MM.1S (cell line): ENCODE data around the gene LCN12.
A peak's percentile ranks its signal among the peaks of the same experiment; 100 is the strongest.

Source experiments
- DNase-seq: peaks from one replicate; pipeline ENCODE4 v3.0.0-alpha.2; 2015
- H2AFZ ChIP-seq: fragments of 300-600 bp; sonication (generic); 2 replicates; pipeline ENCODE4 v1.6.0; 2016; ENCODE audit warnings: antibody characterized with exemption, low read length
- H3F3A ChIP-seq: fragments of 300-600 bp; sonication (generic); 2 replicates; pipeline ENCODE4 v1.6.1; 2016; ENCODE audit warnings: mild to moderate bottlenecking, antibody characterized with exemption, low read length, moderate library complexity, mixed read lengths; ENCODE audit not compliant: insufficient read depth
- H3K27ac ChIP-seq: fragments of 300-600 bp; sonication (generic); 2 replicates; pipeline ENCODE4 v1.5.1; 2016; ENCODE audit warnings: mild to moderate bottlenecking, low read length
- H3K27me3 ChIP-seq: fragments of 300-600 bp; sonication (generic); replicated peaks from 2 replicates; pipeline ENCODE4 v1.6.0; 2016; ENCODE audit warnings: low read length; ENCODE audit not compliant: insufficient read depth
- H3K36me3 ChIP-seq: fragments of 300-600 bp; sonication (generic); replicated peaks from 2 replicates; pipeline ENCODE4 v1.6.1; 2016; ENCODE audit warnings: mild to moderate bottlenecking, low read length, mixed read lengths; ENCODE audit not compliant: insufficient read depth
- H3K4me1 ChIP-seq: fragments of 300-600 bp; sonication (generic); 2 replicates; pipeline ENCODE4 v1.6.1; 2016; ENCODE audit warnings: low read length, mixed read lengths
- H3K4me2 ChIP-seq: fragments of 300-600 bp; sonication (generic); 2 replicates; pipeline ENCODE4 v1.6.0; 2016; ENCODE audit warnings: low read depth, low read length
- H3K4me3 ChIP-seq: fragments of 300-600 bp; sonication (generic); 2 replicates; pipeline ENCODE4 v1.5.1; 2016; ENCODE audit warnings: low read length, mixed read lengths
- H3K79me2 ChIP-seq: fragments of 300-600 bp; sonication (generic); 2 replicates; pipeline ENCODE4 v1.6.1; 2016; ENCODE audit warnings: mixed run types, low read length, mixed read lengths
- H3K9ac ChIP-seq: fragments of 300-600 bp; sonication (generic); 2 replicates; pipeline ENCODE4 v1.6.1; 2016; ENCODE audit warnings: low read length, mixed read lengths
- H3K9me2 ChIP-seq: fragments of 300-600 bp; sonication (generic); replicated peaks from 2 replicates; pipeline ENCODE4 v1.6.1; 2016; ENCODE audit warnings: mild to moderate bottlenecking, low read length, mixed read lengths; ENCODE audit not compliant: insufficient read depth
- H3K9me3 ChIP-seq: fragments of 300-600 bp; sonication (generic); replicated peaks from 2 replicates; pipeline ENCODE4 v1.6.1; 2016; ENCODE audit warnings: mild to moderate bottlenecking, low read length, mixed read lengths; ENCODE audit not compliant: insufficient read depth
- H4K20me1 ChIP-seq: fragments of 300-600 bp; sonication (generic); 2 replicates; pipeline ENCODE4 v1.6.1; 2016; ENCODE audit warnings: mild to moderate bottlenecking, low read length, moderate library complexity, mixed read lengths; ENCODE audit not compliant: insufficient read depth
- CTCF ChIP-seq: fragments of 300-600 bp; sonication (generic); IDR thresholded peaks from 2 replicates; pipeline ENCODE4 v1.5.1; 2016; ENCODE audit warnings: antibody characterized with exemption, low read length, mixed read lengths
- EZH2 ChIP-seq: fragments of 300-600 bp; sonication (generic); optimal IDR thresholded peaks from 2 replicates; pipeline ENCODE3; 2017; ENCODE audit warnings: low read depth, mild to moderate bottlenecking, antibody characterized with exemption, low read length, mixed read lengths
- EZH2phosphoT487 ChIP-seq: fragments of 300-600 bp; sonication (generic); IDR thresholded peaks from 2 replicates; pipeline ENCODE4 v1.6.1; 2018; ENCODE audit warnings: antibody characterized with exemption, low read length

Gene LCN12

GRCh38 chr9:136964833-136965422 is 12.9 kb downstream of the LCN12 start:
- no peaks in the 10 kb centered on the region for H3K9me3 ChIP-seq
- no peaks in the 10 kb centered on the region for H3K79me2 ChIP-seq
- TF ChIP-seq EZH2phosphoT487 = no peak
- TF ChIP-seq EZH2 = no peak
- TF ChIP-seq CTCF = no peak
- no peak overlapping the region for H3K4me3 ChIP-seq
- H3K4me1 ChIP-seq = no peaks in the 10 kb centered on the region
- peaks cover 68% of the 10 kb centered on the region for H3K27me3 ChIP-seq
- H2AFZ ChIP-seq = no peak overlapping the region
- H3F3A ChIP-seq = no peaks in the 10 kb centered on the region
- H3K9me2 ChIP-seq = no peaks in the 10 kb centered on the region
- peak overlapping the region; percentile 14; the same call in 1 of the 2 replicates for H3K4me2 ChIP-seq
- no peak for DNase-seq
- no peaks in the 10 kb centered on the region for H4K20me1 ChIP-seq
- no peak overlapping the region for H3K27ac ChIP-seq
- H3K36me3 ChIP-seq = no peaks in the 10 kb centered on the region
- no peak overlapping the region for H3K9ac ChIP-seq

- Histone ChIP-seq H3F3A (no peaks in the 10 kb centered on the region), H4K20me1 (no peaks in the 10 kb centered on the region), H3K36me3 (no peaks in the 10 kb centered on the region), H3K4me3 (no peak overlapping the region), H3K4me2 (no peak overlapping the region), H3K27ac (no peak overlapping the region), H3K4me1 (no peaks in the 10 kb centered on the region), H3K27me3 (peaks cover 72% of the 10 kb centered on the region), H3K79me2 (no peaks in the 10 kb centered on the region), H3K9me2 (no peaks in the 10 kb centered on the region), H2AFZ (no peak overlapping the region), H3K9me3 (no peaks in the 10 kb centered on the region), H3K9ac (no peak overlapping the region)
- no peak for TF ChIP-seq EZH2phosphoT487
- no peak for TF ChIP-seq CTCF
- no peak for TF ChIP-seq EZH2
- peak; percentile 21 for DNase-seq
Observed at GRCh38 chr9:136965771-136966484, 13.9 kb downstream of the LCN12 start.

GRCh38 chr9:136968333-136969127 is 16.5 kb downstream of the LCN12 start:
- no peak overlapping the region for H3K27ac ChIP-seq
- no peak for DNase-seq
- peaks cover 72% of the 10 kb centered on the region for H3K27me3 ChIP-seq
- no peaks in the 10 kb centered on the region for H3K9me3 ChIP-seq
- H4K20me1 ChIP-seq = no peaks in the 10 kb centered on the region
- no peak overlapping the region for H3K9ac ChIP-seq
- H3K79me2 ChIP-seq = no peaks in the 10 kb centered on the region
- TF ChIP-seq CTCF (no peak), EZH2 (no peak), EZH2phosphoT487 (no peak)
- H3F3A ChIP-seq = no peaks in the 10 kb centered on the region
- H3K36me3 ChIP-seq = no peaks in the 10 kb centered on the region
- H3K4me3 ChIP-seq = no peak overlapping the region
- no peak overlapping the region for H3K4me2 ChIP-seq
- H3K4me1 ChIP-seq = no peaks in the 10 kb centered on the region
- H3K9me2 ChIP-seq = no peaks in the 10 kb centered on the region
- no peak overlapping the region for H2AFZ ChIP-seq
